Measurements from ENCODE around the gene COX7A1.
"Not testable (repeated sequence)": the region's sequence is repeated elsewhere in the genome, so short reads cannot be mapped to it uniquely, and the experiment has no call there.

COX7A1 gene

GRCh38 chr19:36179077-36179476 lies 26.8 kb upstream of the COX7A1 start:
- WGBS (ENCODE audit: insufficient coverage): no CpG with 5 or more reads among the region's 2 CpGs
- CTCF ChIA-PET: interaction anchor here (0.8 to 3.0 kb wide), 3 partner anchors 9 to 122 kb away, joined by 3 to 11 read pairs (median 8); no protein-coding TSS in a partner anchor
- POLR2A ChIA-PET; H3K4me3 ChIP-seq (ENCODE audit: control insufficient read depth in 1 of 7, extremely low read depth in 1 of 7, insufficient read depth in 4 of 7, low read depth in 2 of 7, low read length in 6 of 7); H3K27ac ChIP-seq (ENCODE audit: insufficient read depth in 1 of 2, low read depth in 1 of 2, low read length in 2 of 2, poor library complexity in 1 of 2, severe bottlenecking in 2 of 2); H3K9me3 ChIP-seq (ENCODE audit: control extremely low read depth in 1 of 5, control insufficient read depth in 4 of 5, insufficient read depth in 2 of 5, low read depth in 1 of 5, low read length in 4 of 5); H3K27me3 ChIP-seq (replicated peaks in 2 of 5; ENCODE audit: control insufficient read depth in 4 of 5, insufficient read depth in 5 of 5, low read length in 4 of 5); DNase-seq; H3K4me1 ChIP-seq (ENCODE audit: control extremely low read depth in 1 of 4, control insufficient read depth in 4 of 4, insufficient read depth in 4 of 4, low read length in 3 of 4): not testable (repeated sequence)
- peaks cover 5 to 11% (median 6%) of the 10 kb centered on the region in 4 experiments for H3K36me3 ChIP-seq (ENCODE audit: control insufficient read depth in 4 of 4, insufficient read depth in 4 of 4, low read length in 3 of 4)

GRCh38 chr19:36173846-36174245 lies 21.6 kb upstream of the COX7A1 start:
- H3K9me3 ChIP-seq (ENCODE audit: control extremely low read depth in 1 of 5, control insufficient read depth in 4 of 5, insufficient read depth in 2 of 5, low read depth in 1 of 5, low read length in 4 of 5); H3K4me1 ChIP-seq (ENCODE audit: control extremely low read depth in 1 of 4, control insufficient read depth in 4 of 4, insufficient read depth in 4 of 4, low read length in 3 of 4); H3K36me3 ChIP-seq (ENCODE audit: control insufficient read depth in 4 of 4, insufficient read depth in 4 of 4, low read length in 3 of 4); DNase-seq; H3K27ac ChIP-seq (ENCODE audit: insufficient read depth in 1 of 2, low read depth in 1 of 2, low read length in 2 of 2, poor library complexity in 1 of 2, severe bottlenecking in 2 of 2); H3K27me3 ChIP-seq (replicated peaks in 2 of 5; ENCODE audit: control insufficient read depth in 4 of 5, insufficient read depth in 5 of 5, low read length in 4 of 5); POLR2A ChIA-PET; H3K4me3 ChIP-seq (ENCODE audit: control insufficient read depth in 1 of 7, extremely low read depth in 1 of 7, insufficient read depth in 4 of 7, low read depth in 2 of 7, low read length in 6 of 7): not testable (repeated sequence)
- 100% methylated on average over 8 of the region's 8 CpGs for WGBS (ENCODE audit: insufficient coverage)
- CTCF ChIA-PET: interaction anchor here (0.9 to 4.2 kb wide), 4 partner anchors 11 to 119 kb away, joined by 3 to 30 read pairs (median 4); partner anchors contain the start of gene POLR2I

GRCh38 chr19:36172852-36173251 lies 20.6 kb upstream of the COX7A1 start:
- DNase-seq: no peak
- Histone ChIP-seq H3K27ac (ENCODE audit: insufficient read depth in 1 of 2, low read depth in 1 of 2, low read length in 2 of 2, poor library complexity in 1 of 2, severe bottlenecking in 2 of 2) (no peak overlapping the region), H3K36me3 (ENCODE audit: control insufficient read depth in 4 of 4, insufficient read depth in 4 of 4, low read length in 3 of 4) (no peaks in the 10 kb centered on the region), H3K9me3 (ENCODE audit: control extremely low read depth in 1 of 5, control insufficient read depth in 4 of 5, insufficient read depth in 2 of 5, low read depth in 1 of 5, low read length in 4 of 5) (no peaks in the 10 kb centered on the region), H3K4me1 (ENCODE audit: control extremely low read depth in 1 of 4, control insufficient read depth in 4 of 4, insufficient read depth in 4 of 4, low read length in 3 of 4) (peaks cover 0 to 3% (median 2%) of the 10 kb centered on the region in 4 experiments), H3K27me3 (replicated peaks in 2 of 5; ENCODE audit: control insufficient read depth in 4 of 5, insufficient read depth in 5 of 5, low read length in 4 of 5) (no peaks in the 10 kb centered on the region), H3K4me3 (ENCODE audit: control insufficient read depth in 1 of 7, extremely low read depth in 1 of 7, insufficient read depth in 4 of 7, low read depth in 2 of 7, low read length in 6 of 7) (no peak overlapping the region)
- 98% methylated on average over 4 of the region's 5 CpGs for WGBS (ENCODE audit: insufficient coverage)
- POLR2A ChIA-PET: no interaction called here
- CTCF ChIA-PET: interaction anchor here (0.7 to 4.2 kb wide), 5 partner anchors 8 to 118 kb away, joined by 3 to 30 read pairs (median 3); no protein-coding TSS in a partner anchor

DNA sequence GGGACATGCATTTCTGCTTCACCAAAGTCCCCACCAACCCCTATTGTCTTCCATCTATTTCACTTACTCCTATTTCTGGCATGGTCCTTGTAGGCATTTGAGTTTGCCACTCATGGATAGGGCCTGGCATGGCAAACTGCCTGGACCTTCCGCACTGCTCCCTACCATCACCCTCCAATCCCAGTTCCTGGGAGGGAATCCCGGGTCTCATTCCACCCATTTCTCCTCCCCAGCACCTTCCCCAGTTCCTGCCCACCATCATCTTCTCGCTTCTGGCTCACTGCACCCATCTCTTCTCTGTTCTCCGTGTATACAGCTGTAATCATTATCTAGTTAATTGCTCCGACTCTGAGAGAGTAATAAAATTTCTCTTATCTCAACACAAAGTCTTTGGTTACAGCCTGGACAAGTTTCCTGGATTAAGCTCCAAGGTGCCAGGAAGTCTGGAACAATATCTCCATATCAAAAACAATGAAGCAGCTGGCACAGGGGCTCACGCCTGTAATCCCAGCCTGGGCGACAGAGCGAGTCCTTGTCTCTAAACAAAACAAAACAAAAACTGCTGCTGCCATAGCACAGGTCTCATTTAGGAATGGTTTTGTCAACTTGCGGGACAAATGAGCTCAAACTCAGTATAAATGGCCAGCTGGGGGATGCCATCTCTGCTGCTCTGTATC lies 17.0 kb upstream of the COX7A1 start:
- WGBS (ENCODE audit: insufficient coverage): 90% methylated on average over 6 of the region's 9 CpGs
- H3K27me3 ChIP-seq (replicated peaks in 2 of 5; ENCODE audit: control insufficient read depth in 4 of 5, insufficient read depth in 5 of 5, low read length in 4 of 5): no peaks in the 10 kb centered on the region
- DNase-seq: no peak
- H3K27ac ChIP-seq (ENCODE audit: insufficient read depth in 1 of 2, low read depth in 1 of 2, low read length in 2 of 2, poor library complexity in 1 of 2, severe bottlenecking in 2 of 2): no peak overlapping the region
- CTCF ChIA-PET: interaction anchor here (0.8 to 5.7 kb wide), 7 partner anchors 10 to 175 kb away, joined by 3 to 56 read pairs (median 7); partner anchors contain the start of genes ZNF146 and ZNF565
- peaks cover 0 to 3% (median 2%) of the 10 kb centered on the region in 4 experiments for H3K4me1 ChIP-seq (ENCODE audit: control extremely low read depth in 1 of 4, control insufficient read depth in 4 of 4, insufficient read depth in 4 of 4, low read length in 3 of 4)
- H3K36me3 ChIP-seq (ENCODE audit: control insufficient read depth in 4 of 4, insufficient read depth in 4 of 4, low read length in 3 of 4): no peaks in the 10 kb centered on the region
- POLR2A ChIA-PET: interaction anchor here (0.6 kb wide), 1 partner anchor 28 kb away, joined by 3 read pairs; no protein-coding TSS in a partner anchor
- no peaks in the 10 kb centered on the region for H3K9me3 ChIP-seq (ENCODE audit: control extremely low read depth in 1 of 5, control insufficient read depth in 4 of 5, insufficient read depth in 2 of 5, low read depth in 1 of 5, low read length in 4 of 5)
- no peak overlapping the region for H3K4me3 ChIP-seq (ENCODE audit: control insufficient read depth in 1 of 7, extremely low read depth in 1 of 7, insufficient read depth in 4 of 7, low read depth in 2 of 7, low read length in 6 of 7)

- ChIA-PET POLR2A (no interaction called here), CTCF (interaction anchor here (1.1 to 1.7 kb wide), 3 partner anchors 10 to 36 kb away, joined by 5 to 8 read pairs (median 6); no protein-coding TSS in a partner anchor)
- 97% methylated on average over 12 of the region's 12 CpGs for WGBS (ENCODE audit: insufficient coverage)
Measured at GRCh38 chr19:36163813-36164212, 11.6 kb upstream of the COX7A1 start.

GRCh38 chr19:36160821-36161596 lies 8.8 kb upstream of the COX7A1 start:
- DNase-seq: no peak
- no peaks in the 10 kb centered on the region for H3K9me3 ChIP-seq (ENCODE audit: control extremely low read depth in 1 of 5, control insufficient read depth in 4 of 5, insufficient read depth in 2 of 5, low read depth in 1 of 5, low read length in 4 of 5)
- H3K27ac ChIP-seq (ENCODE audit: insufficient read depth in 1 of 2, low read depth in 1 of 2, low read length in 2 of 2, poor library complexity in 1 of 2, severe bottlenecking in 2 of 2): no peak overlapping the region
- ChIA-PET CTCF (no interaction called here), POLR2A (no interaction called here)
- no peak overlapping the region for H3K4me3 ChIP-seq (ENCODE audit: control insufficient read depth in 1 of 7, extremely low read depth in 1 of 7, insufficient read depth in 4 of 7, low read depth in 2 of 7, low read length in 6 of 7)
- H3K4me1 ChIP-seq (ENCODE audit: control extremely low read depth in 1 of 4, control insufficient read depth in 4 of 4, insufficient read depth in 4 of 4, low read length in 3 of 4): no peaks in the 10 kb centered on the region
- peaks cover 0 to 4% (median 0%) of the 10 kb centered on the region in 4 experiments for H3K36me3 ChIP-seq (ENCODE audit: control insufficient read depth in 4 of 4, insufficient read depth in 4 of 4, low read length in 3 of 4)
- no peaks in the 10 kb centered on the region for H3K27me3 ChIP-seq (replicated peaks in 2 of 5; ENCODE audit: control insufficient read depth in 4 of 5, insufficient read depth in 5 of 5, low read length in 4 of 5)
- WGBS (ENCODE audit: insufficient coverage): 98% methylated on average over 7 of the region's 7 CpGs

More at GRCh38 chr19:36163813-36164212, 11.6 kb upstream of the COX7A1 start:
- H3K9me3 ChIP-seq (ENCODE audit: control extremely low read depth in 1 of 5, control insufficient read depth in 4 of 5, insufficient read depth in 2 of 5, low read depth in 1 of 5, low read length in 4 of 5): no peaks in the 10 kb centered on the region
- no peak overlapping the region for H3K4me3 ChIP-seq (ENCODE audit: control insufficient read depth in 1 of 7, extremely low read depth in 1 of 7, insufficient read depth in 4 of 7, low read depth in 2 of 7, low read length in 6 of 7)
- peaks cover 0 to 4% (median 0%) of the 10 kb centered on the region in 4 experiments for H3K36me3 ChIP-seq (ENCODE audit: control insufficient read depth in 4 of 4, insufficient read depth in 4 of 4, low read length in 3 of 4)
- no peak for DNase-seq
- no peaks in the 10 kb centered on the region for H3K4me1 ChIP-seq (ENCODE audit: control extremely low read depth in 1 of 4, control insufficient read depth in 4 of 4, insufficient read depth in 4 of 4, low read length in 3 of 4)
- H3K27ac ChIP-seq (ENCODE audit: insufficient read depth in 1 of 2, low read depth in 1 of 2, low read length in 2 of 2, poor library complexity in 1 of 2, severe bottlenecking in 2 of 2): no peak overlapping the region
- H3K27me3 ChIP-seq (replicated peaks in 2 of 5; ENCODE audit: control insufficient read depth in 4 of 5, insufficient read depth in 5 of 5, low read length in 4 of 5): no peaks in the 10 kb centered on the region
